ENCODE data around the gene CBFB. TPM values are rescaled to one million over a fixed set of nuclear protein-coding genes. Genes with fewer than 3 reads are reported as not detected.
A peak's percentile ranks its signal among the peaks of the same experiment; 100 is the strongest.

CBFB gene
- total and polyA plus RNA-seq, 9 of the 15 experiments (the other 6 are each of a cell fraction or from before 2014, with no cell fraction given) = 22.0 to 112 (median 66.5) TPM

- TF ChIP-seq NR2C2 (CRISPR knock-in tag; IDR thresholded peaks at IDR 0.05) (no peak), NR2C2 (tag; IDR thresholded peaks at IDR 0.05) (peak; percentile 75; the same call in 1 of the 2 replicates), MTA3 (IDR thresholded peaks at IDR 0.05; ENCODE audit: borderline replicate concordance) (peak; percentile 67; the same call in 1 of the 2 replicates), ZNF324 (CRISPR knock-in tag; IDR thresholded peaks at IDR 0.05) (0 out of 2 replicates have a peak, but pooled peaks have one; percentile 36), MIER1 (IDR thresholded peaks at IDR 0.05; ENCODE audit: low read depth) (no peak), TCF7L2 (IDR thresholded peaks at IDR 0.05; ENCODE audit: low read depth, low read length) (no peak), EP400 (IDR thresholded peaks at IDR 0.05) (peak; percentile 90), HDAC3 (IDR thresholded peaks at IDR 0.05; ENCODE audit: borderline replicate concordance, partially characterized antibody) (no peak), HSF4 (CRISPR knock-in tag; IDR thresholded peaks at IDR 0.05; ENCODE audit: borderline replicate concordance) (no peak), SRSF1 (IDR thresholded peaks at IDR 0.05; ENCODE audit: low read depth, low read length) (no peak), CREB5 (CRISPR knock-in tag; IDR thresholded peaks at IDR 0.05) (no peak), CHD2 (IDR thresholded peaks at IDR 0.05; ENCODE audit: low read depth, low read length) (no peak), FOXA3 (CRISPR knock-in tag; conservative IDR thresholded peaks at IDR 0.05 in 1 of 2, IDR thresholded peaks at IDR 0.05 in 1 of 2) (0 out of 4 replicates have a peak, but pooled peaks of 1 of the 2 experiments have one; percentile 15), ZNF23 (CRISPR knock-in tag; IDR thresholded peaks at IDR 0.05) (no peak)
- TF ChIP-seq, protein P1, sequence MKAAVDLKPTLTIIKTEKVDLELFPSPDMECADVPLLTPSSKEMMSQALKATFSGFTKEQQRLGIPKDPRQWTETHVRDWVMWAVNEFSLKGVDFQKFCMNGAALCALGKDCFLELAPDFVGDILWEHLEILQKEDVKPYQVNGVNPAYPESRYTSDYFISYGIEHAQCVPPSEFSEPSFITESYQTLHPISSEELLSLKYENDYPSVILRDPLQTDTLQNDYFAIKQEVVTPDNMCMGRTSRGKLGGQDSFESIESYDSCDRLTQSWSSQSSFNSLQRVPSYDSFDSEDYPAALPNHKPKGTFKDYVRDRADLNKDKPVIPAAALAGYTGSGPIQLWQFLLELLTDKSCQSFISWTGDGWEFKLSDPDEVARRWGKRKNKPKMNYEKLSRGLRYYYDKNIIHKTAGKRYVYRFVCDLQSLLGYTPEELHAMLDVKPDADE (conservative IDR thresholded peaks at IDR 0.05; ENCODE audit: control insufficient read depth, low read depth, low read length) = no peak; the same call in 1 of the 2 replicates
- TF ChIP-seq, protein P2, sequence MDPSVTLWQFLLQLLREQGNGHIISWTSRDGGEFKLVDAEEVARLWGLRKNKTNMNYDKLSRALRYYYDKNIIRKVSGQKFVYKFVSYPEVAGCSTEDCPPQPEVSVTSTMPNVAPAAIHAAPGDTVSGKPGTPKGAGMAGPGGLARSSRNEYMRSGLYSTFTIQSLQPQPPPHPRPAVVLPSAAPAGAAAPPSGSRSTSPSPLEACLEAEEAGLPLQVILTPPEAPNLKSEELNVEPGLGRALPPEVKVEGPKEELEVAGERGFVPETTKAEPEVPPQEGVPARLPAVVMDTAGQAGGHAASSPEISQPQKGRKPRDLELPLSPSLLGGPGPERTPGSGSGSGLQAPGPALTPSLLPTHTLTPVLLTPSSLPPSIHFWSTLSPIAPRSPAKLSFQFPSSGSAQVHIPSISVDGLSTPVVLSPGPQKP (CRISPR knock-in tag; IDR thresholded peaks at IDR 0.05) = no peak
- TF ChIP-seq, protein P3, sequence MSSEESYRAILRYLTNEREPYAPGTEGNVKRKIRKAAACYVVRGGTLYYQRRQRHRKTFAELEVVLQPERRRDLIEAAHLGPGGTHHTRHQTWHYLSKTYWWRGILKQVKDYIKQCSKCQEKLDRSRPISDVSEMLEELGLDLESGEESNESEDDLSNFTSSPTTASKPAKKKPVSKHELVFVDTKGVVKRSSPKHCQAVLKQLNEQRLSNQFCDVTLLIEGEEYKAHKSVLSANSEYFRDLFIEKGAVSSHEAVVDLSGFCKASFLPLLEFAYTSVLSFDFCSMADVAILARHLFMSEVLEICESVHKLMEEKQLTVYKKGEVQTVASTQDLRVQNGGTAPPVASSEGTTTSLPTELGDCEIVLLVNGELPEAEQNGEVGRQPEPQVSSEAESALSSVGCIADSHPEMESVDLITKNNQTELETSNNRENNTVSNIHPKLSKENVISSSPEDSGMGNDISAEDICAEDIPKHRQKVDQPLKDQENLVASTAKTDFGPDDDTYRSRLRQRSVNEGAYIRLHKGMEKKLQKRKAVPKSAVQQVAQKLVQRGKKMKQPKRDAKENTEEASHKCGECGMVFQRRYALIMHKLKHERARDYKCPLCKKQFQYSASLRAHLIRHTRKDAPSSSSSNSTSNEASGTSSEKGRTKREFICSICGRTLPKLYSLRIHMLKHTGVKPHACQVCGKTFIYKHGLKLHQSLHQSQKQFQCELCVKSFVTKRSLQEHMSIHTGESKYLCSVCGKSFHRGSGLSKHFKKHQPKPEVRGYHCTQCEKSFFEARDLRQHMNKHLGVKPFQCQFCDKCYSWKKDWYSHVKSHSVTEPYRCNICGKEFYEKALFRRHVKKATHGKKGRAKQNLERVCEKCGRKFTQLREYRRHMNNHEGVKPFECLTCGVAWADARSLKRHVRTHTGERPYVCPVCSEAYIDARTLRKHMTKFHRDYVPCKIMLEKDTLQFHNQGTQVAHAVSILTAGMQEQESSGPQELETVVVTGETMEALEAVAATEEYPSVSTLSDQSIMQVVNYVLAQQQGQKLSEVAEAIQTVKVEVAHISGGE (CRISPR knock-in tag; IDR thresholded peaks at IDR 0.05) = peak in 2 of 3 experiments; percentile 72 to 90; a peak in 4 of 6 replicates
- TF ChIP-seq, protein P4, sequence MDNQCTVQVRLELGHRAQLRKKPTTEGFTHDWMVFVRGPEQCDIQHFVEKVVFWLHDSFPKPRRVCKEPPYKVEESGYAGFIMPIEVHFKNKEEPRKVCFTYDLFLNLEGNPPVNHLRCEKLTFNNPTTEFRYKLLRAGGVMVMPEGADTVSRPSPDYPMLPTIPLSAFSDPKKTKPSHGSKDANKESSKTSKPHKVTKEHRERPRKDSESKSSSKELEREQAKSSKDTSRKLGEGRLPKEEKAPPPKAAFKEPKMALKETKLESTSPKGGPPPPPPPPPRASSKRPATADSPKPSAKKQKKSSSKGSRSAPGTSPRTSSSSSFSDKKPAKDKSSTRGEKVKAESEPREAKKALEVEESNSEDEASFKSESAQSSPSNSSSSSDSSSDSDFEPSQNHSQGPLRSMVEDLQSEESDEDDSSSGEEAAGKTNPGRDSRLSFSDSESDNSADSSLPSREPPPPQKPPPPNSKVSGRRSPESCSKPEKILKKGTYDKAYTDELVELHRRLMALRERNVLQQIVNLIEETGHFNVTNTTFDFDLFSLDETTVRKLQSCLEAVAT (IDR thresholded peaks at IDR 0.05) = peak in 1 of 2 experiments; percentile 70; a peak in 1 of 4 replicates
Observed at GRCh38 chr16:67028696-67029253, at the start of gene CBFB (continued).
